Lung (tissue), 12 donors: Measurements from ENCODE around the gene PRRX2. TPM values are rescaled to one million over a fixed set of nuclear protein-coding genes. Genes with fewer than 3 reads are reported as not detected.

Source experiments
- ATAC-seq: fragments of 200-7000 bp; cut with Tn5 transposase; one replicate; pipeline ENCODE4 v1.9.1; 2020; ENCODE audit warnings: moderate number of reproducible peaks; ENCODE audit not compliant: insufficient read depth, low FRiP score
- DNase-seq, 3 donors: peaks; one replicate each; pipeline ENCODE4 v3.0.0-alpha.2; 2013 to 2017
- H3K27ac ChIP-seq, 2 donors: one replicate each; pipeline ENCODE4 v1.5.1; 2013; ENCODE audit warnings: mild to moderate bottlenecking in 2 of 2, moderate library complexity in 2 of 2, control low read depth in 1 of 2, inconsistent platforms in 1 of 2, low read depth in 1 of 2, low read length in 1 of 2
- H3K27me3 ChIP-seq, 3 donors: one replicate each; pipeline ENCODE4 v1.5.1; 2013; ENCODE audit warnings: low read length in 2 of 3; ENCODE audit not compliant: control insufficient read depth in 3 of 3, insufficient read depth in 3 of 3
- H3K36me3 ChIP-seq, 4 donors: one replicate each; pipeline ENCODE4 v1.5.1; 2013; ENCODE audit warnings: low read length in 4 of 4, mild to moderate bottlenecking in 1 of 4, moderate library complexity in 1 of 4; ENCODE audit not compliant: control insufficient read depth in 4 of 4, insufficient read depth in 4 of 4
- H3K4me1 ChIP-seq, 5 donors: one replicate each; pipeline ENCODE4 v1.5.1; 2013; ENCODE audit warnings: low read length in 5 of 5, mild to moderate bottlenecking in 2 of 5, moderate library complexity in 1 of 5; ENCODE audit not compliant: control insufficient read depth in 5 of 5, insufficient read depth in 5 of 5
- H3K4me3 ChIP-seq: one replicate; pipeline ENCODE4 v1.5.1; 2013; ENCODE audit warnings: mild to moderate bottlenecking, control low read depth, moderate library complexity
- H3K9ac ChIP-seq, 2 donors: one replicate each; pipeline ENCODE4 v1.5.1; 2013; ENCODE audit warnings: low read length in 2 of 2, control low read depth in 1 of 2; ENCODE audit not compliant: insufficient read depth in 1 of 2
- H3K9me3 ChIP-seq, 4 donors: one replicate each; pipeline ENCODE4 v1.5.1; 2013; ENCODE audit warnings: low read length in 3 of 4, mild to moderate bottlenecking in 1 of 4, moderate library complexity in 1 of 4; ENCODE audit not compliant: control insufficient read depth in 4 of 4, insufficient read depth in 3 of 4
- CTCF ChIP-seq: IDR thresholded peaks from 2 replicates; pipeline ENCODE4 v1.5.1; 2012; ENCODE audit warnings: mild to moderate bottlenecking; ENCODE audit errors: control extremely low read depth, extremely low read depth
- WGBS, 2 donors: extraction: QIAGEN DNeasy Blood & Tissue Kit; methylation state at CpG; one replicate each; pipeline ENCODE4 v1.1.7; 2013; 5-methylcytosine and 5-hydroxymethylcytosine counted together
- polyA plus RNA-seq, 2 donors: library from polyadenylated mRNA; stranded (reverse); fragments of 200-250 nt; gene quantifications; one replicate each; pipeline ENCODE4 v1.2.1, GENCODE V29; 2013
- total RNA-seq, 2 donors: library from RNA; depleted of rRNA in 1 of 2; stranded (reverse); fragments of >200 nt in 1 of 2; gene quantifications; one replicate each; pipeline ENCODE4 v1.2.1, GENCODE V29; 2014 to 2021
- donor health status: control.
- donor health status: control.
- donor health status: Bipolar disorder and iron deficiency.
- donor health status: healthy.
- donor health status: DM: yes; HTN: yes; CAD: no.

Gene PRRX2
- total and polyA plus RNA-seq, 4 donors: 2.2 to 3.8 (median 3.5) TPM

GRCh38 chr9:129720181-129720864 is 54.9 kb downstream of the PRRX2 start:
- 81 to 86% methylated on average over 30 to 31 of the region's 31 CpGs for WGBS, 2 donors
- DNase-seq (no peak), ATAC-seq (no peak)
- Histone ChIP-seq H3K9ac (no peak overlapping the region), H3K36me3 (no peaks in the 10 kb centered on the region), H3K4me1 (peaks cover 0 to 5% (median 0%) of the 10 kb centered on the region in 5 donors), H3K9me3 (peaks cover 0 to 2% (median 0%) of the 10 kb centered on the region in 4 donors), H3K4me3 (no peak overlapping the region), H3K27ac (no peak overlapping the region), H3K27me3 (peaks cover 0 to 7% (median 0%) of the 10 kb centered on the region in 3 donors)
- TF ChIP-seq CTCF: no peak

- no peak for TF ChIP-seq CTCF
- DNase-seq (no peak), ATAC-seq (no peak)
- H3K36me3 ChIP-seq: no peaks in the 10 kb centered on the region
- peaks cover 0 to 2% (median 0%) of the 10 kb centered on the region in 4 donors for H3K9me3 ChIP-seq
- peaks cover 0 to 7% (median 0%) of the 10 kb centered on the region in 3 donors for H3K27me3 ChIP-seq
- H3K4me1 ChIP-seq: peaks cover 0 to 5% (median 2%) of the 10 kb centered on the region in 5 donors
- H3K27ac ChIP-seq: no peak overlapping the region
- H3K9ac ChIP-seq: no peak overlapping the region
- H3K4me3 ChIP-seq: no peak overlapping the region
- 81 to 83% methylated on average over 25 of the region's 25 CpGs for WGBS, 2 donors
These were observed 55.6 kb downstream of the PRRX2 start for GRCh38 chr9:129720865-129721545.

- Histone ChIP-seq H3K9me3 (peaks cover 0 to 2% (median 0%) of the 10 kb centered on the region in 4 donors), H3K4me3 (no peak overlapping the region), H3K4me1 (peaks cover 0 to 13% (median 5%) of the 10 kb centered on the region in 5 donors), H3K9ac (no peak overlapping the region), H3K36me3 (no peaks in the 10 kb centered on the region), H3K27me3 (peaks cover 0 to 7% (median 0%) of the 10 kb centered on the region in 3 donors), H3K27ac (no peak overlapping the region)
- 93 to 97% methylated on average over 5 of the region's 5 CpGs for WGBS, 2 donors
- ATAC-seq: no peak
- no peak for TF ChIP-seq CTCF
- DNase-seq: no peak
These were observed 57.5 kb downstream of the PRRX2 start for GRCh38 chr9:129722913-129723312.
